ENCODE results near the gene SEMA4D.

SEMA4D gene

GRCh38 chr9:89498852-89499480 lies 1.1 kb upstream of the SEMA4D start:
- H2BK5ac ChIP-seq (ENCODE audit: low read length), result no peak overlapping the region
- H2AFZ ChIP-seq (ENCODE audit: low read length), result no peak overlapping the region
- peak overlapping the region; percentile 72 for H2AK5ac ChIP-seq (ENCODE audit: low read depth, low read length)
- H3K14ac ChIP-seq (ENCODE audit: low read length), result no peak overlapping the region
- H4K91ac ChIP-seq (ENCODE audit: low read depth, low read length, poor library complexity), result no peak overlapping the region
- peaks cover 7 to 21% of the 10 kb centered on the region in 2 donors for H3K4me1 ChIP-seq (ENCODE audit: control insufficient read depth in 2 of 2, insufficient read depth in 1 of 2, low read depth in 1 of 2, low read length in 2 of 2)
- no peak overlapping the region for H3K27ac ChIP-seq (replicated peaks; ENCODE audit: low read length)
- H3K79me1 ChIP-seq (ENCODE audit: low read depth, low read length), result peaks cover 7% of the 10 kb centered on the region
- H3K9ac ChIP-seq (ENCODE audit: low read depth, low read length, poor library complexity), result no peak overlapping the region
- H3K23ac ChIP-seq (ENCODE audit: low read depth, low read length, poor library complexity), result no peak overlapping the region
- no peak for DNase-seq (ENCODE audit: low spot score)
- no peak overlapping the region for H3K4me2 ChIP-seq (ENCODE audit: insufficient read depth, low read length, poor library complexity, severe bottlenecking)
- H3K9me3 ChIP-seq (replicated peaks in 1 of 2; ENCODE audit: control insufficient read depth in 2 of 2, insufficient read depth in 1 of 2, low read depth in 1 of 2, low read length in 2 of 2), result no peaks in the 10 kb centered on the region
- peak overlapping the region; percentile 47 for H2BK15ac ChIP-seq (ENCODE audit: low read length)
- no peak overlapping the region for H2BK12ac ChIP-seq (ENCODE audit: low read length)
- H3K4me3 ChIP-seq (ENCODE audit: low read length in 2 of 2), result no peak overlapping the region
- no peaks in the 10 kb centered on the region for H3K36me3 ChIP-seq (replicated peaks in 1 of 2; ENCODE audit: control insufficient read depth in 2 of 2, insufficient read depth in 2 of 2, low read length in 2 of 2)
- no CpG with 5 or more reads among the region's 7 CpGs for WGBS, 2 donors (ENCODE audit: extremely low coverage in 2 of 2, insufficient read length in 2 of 2, insufficient replicate concordance in 1 of 2)
- peaks cover 0 to 66% (median 0%) of the 10 kb centered on the region in 3 experiments for H3K27me3 ChIP-seq (ENCODE audit: control insufficient read depth in 3 of 3, insufficient read depth in 3 of 3, low read depth in 1 of 3, low read length in 3 of 3)
- no peak overlapping the region for H3K18ac ChIP-seq (ENCODE audit: low read length)
- peak overlapping the region; percentile 20 for H4K8ac ChIP-seq (ENCODE audit: low read depth, low read length)
- H2BK120ac ChIP-seq (ENCODE audit: low read depth, low read length), result no peak overlapping the region
- no peak overlapping the region for H3K4ac ChIP-seq (ENCODE audit: low read length)

GRCh38 chr9:89497257-89497963 lies 503 bp downstream of the SEMA4D start:
- Histone ChIP-seq H2BK12ac (ENCODE audit: low read length) (no peak overlapping the region), H3K9me3 (replicated peaks in 1 of 2; ENCODE audit: control insufficient read depth in 2 of 2, insufficient read depth in 1 of 2, low read depth in 1 of 2, low read length in 2 of 2) (no peaks in the 10 kb centered on the region), H3K4me2 (ENCODE audit: insufficient read depth, low read length, poor library complexity, severe bottlenecking) (peak overlapping the region; percentile 74), H3K36me3 (replicated peaks in 1 of 2; ENCODE audit: control insufficient read depth in 2 of 2, insufficient read depth in 2 of 2, low read length in 2 of 2) (no peaks in the 10 kb centered on the region), H3K9ac (ENCODE audit: low read depth, low read length, poor library complexity) (peak overlapping the region; percentile 89), H4K91ac (ENCODE audit: low read depth, low read length, poor library complexity) (no peak overlapping the region), H2AFZ (ENCODE audit: low read length) (peak overlapping the region; percentile 90), H3K14ac (ENCODE audit: low read length) (no peak overlapping the region), H2BK15ac (ENCODE audit: low read length) (no peak overlapping the region), H3K79me1 (ENCODE audit: low read depth, low read length) (peaks cover 9% of the 10 kb centered on the region), H3K18ac (ENCODE audit: low read length) (peak overlapping the region; percentile 77), H3K4me1 (ENCODE audit: control insufficient read depth in 2 of 2, insufficient read depth in 1 of 2, low read depth in 1 of 2, low read length in 2 of 2) (peaks cover 11 to 26% of the 10 kb centered on the region in 2 donors), H3K23ac (ENCODE audit: low read depth, low read length, poor library complexity) (no peak overlapping the region), H3K27ac (replicated peaks; ENCODE audit: low read length) (no peak overlapping the region), H3K27me3 (ENCODE audit: control insufficient read depth in 3 of 3, insufficient read depth in 3 of 3, low read depth in 1 of 3, low read length in 3 of 3) (peaks cover 0 to 55% (median 0%) of the 10 kb centered on the region in 3 experiments), H3K4ac (ENCODE audit: low read length) (no peak overlapping the region), H4K8ac (ENCODE audit: low read depth, low read length) (no peak overlapping the region), H2AK5ac (ENCODE audit: low read depth, low read length) (peak overlapping the region; percentile 51), H2BK5ac (ENCODE audit: low read length) (peak overlapping the region; percentile 45), H3K4me3 (ENCODE audit: low read length in 2 of 2) (peak overlapping the region; percentile 56 to 88), H2BK120ac (ENCODE audit: low read depth, low read length) (no peak overlapping the region)
- WGBS, 2 donors (ENCODE audit: extremely low coverage in 2 of 2, insufficient read length in 2 of 2, insufficient replicate concordance in 1 of 2), result no CpG with 5 or more reads among the region's 67 CpGs
- DNase-seq (ENCODE audit: low spot score), result no peak

- Histone ChIP-seq H3K4me2 (ENCODE audit: insufficient read depth, low read length, poor library complexity, severe bottlenecking) (peak overlapping the region; percentile 74), H3K18ac (ENCODE audit: low read length) (peak overlapping the region; percentile 17), H3K23ac (ENCODE audit: low read depth, low read length, poor library complexity) (no peak overlapping the region), H3K36me3 (replicated peaks in 1 of 2; ENCODE audit: control insufficient read depth in 2 of 2, insufficient read depth in 2 of 2, low read length in 2 of 2) (no peaks in the 10 kb centered on the region), H2BK5ac (ENCODE audit: low read length) (peak overlapping the region; percentile 45), H3K4me1 (ENCODE audit: control insufficient read depth in 2 of 2, insufficient read depth in 1 of 2, low read depth in 1 of 2, low read length in 2 of 2) (peaks cover 11 to 26% of the 10 kb centered on the region in 2 donors), H4K8ac (ENCODE audit: low read depth, low read length) (no peak overlapping the region), H3K14ac (ENCODE audit: low read length) (no peak overlapping the region), H2BK120ac (ENCODE audit: low read depth, low read length) (no peak overlapping the region), H2AK5ac (ENCODE audit: low read depth, low read length) (peak overlapping the region; percentile 71), H2AFZ (ENCODE audit: low read length) (peak overlapping the region; percentile 90), H3K27ac (replicated peaks; ENCODE audit: low read length) (no peak overlapping the region), H3K4me3 (ENCODE audit: low read length in 2 of 2) (peak overlapping the region; percentile 56 to 88), H3K79me1 (ENCODE audit: low read depth, low read length) (peaks cover 9% of the 10 kb centered on the region), H3K9me3 (replicated peaks in 1 of 2; ENCODE audit: control insufficient read depth in 2 of 2, insufficient read depth in 1 of 2, low read depth in 1 of 2, low read length in 2 of 2) (no peaks in the 10 kb centered on the region), H3K4ac (ENCODE audit: low read length) (no peak overlapping the region), H2BK12ac (ENCODE audit: low read length) (peak overlapping the region; percentile 24), H3K9ac (ENCODE audit: low read depth, low read length, poor library complexity) (peak overlapping the region; percentile 84), H4K91ac (ENCODE audit: low read depth, low read length, poor library complexity) (no peak overlapping the region), H3K27me3 (ENCODE audit: control insufficient read depth in 3 of 3, insufficient read depth in 3 of 3, low read depth in 1 of 3, low read length in 3 of 3) (peaks cover 0 to 49% (median 0%) of the 10 kb centered on the region in 3 experiments), H2BK15ac (ENCODE audit: low read length) (no peak overlapping the region)
- no CpG with 5 or more reads among the region's 14 CpGs for WGBS, 2 donors (ENCODE audit: extremely low coverage in 2 of 2, insufficient read length in 2 of 2, insufficient replicate concordance in 1 of 2)
- no peak for DNase-seq (ENCODE audit: low spot score)
These were observed 1.2 kb downstream of the SEMA4D start for GRCh38 chr9:89496645-89497256.

Data from neuronal stem cell (in vitro differentiated cells).